ENCODE data around the gene HAGHL. TPM values are rescaled to one million over a fixed set of nuclear protein-coding genes. Genes with fewer than 3 reads are reported as not detected.

Gene HAGHL
- total and polyA plus RNA-seq, 2 donors (not counting 3 experiments of a cell fraction or from before 2014, with no cell fraction given) = 6.3 to 6.8 TPM

DNA sequence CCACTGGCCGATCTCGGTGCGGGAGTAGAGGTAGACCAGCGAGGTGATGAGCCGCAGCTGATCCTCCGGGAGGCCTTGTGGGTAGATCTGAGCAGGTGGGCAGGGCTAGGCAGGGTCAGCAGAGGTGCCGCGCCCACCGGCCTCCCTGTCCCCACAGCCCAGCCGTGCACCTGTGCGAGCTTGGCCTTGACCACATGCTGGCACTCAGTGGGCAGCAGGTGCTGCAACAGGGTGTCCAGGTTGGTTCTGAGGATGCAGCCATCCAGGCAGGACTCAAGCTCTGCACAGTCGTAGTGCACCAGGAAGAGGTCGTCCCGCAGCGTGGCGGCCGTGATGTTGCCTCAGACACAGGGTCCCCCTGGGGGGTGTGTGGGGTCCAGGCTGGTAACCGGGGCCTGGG, 46.1 kb downstream of the HAGHL start:
- no peaks in the 10 kb centered on the region for H3K9me1 ChIP-seq (replicated peaks; ENCODE audit: control insufficient read depth, extremely low read depth, insufficient read depth, low read length)
- CTCF ChIA-PET = interaction anchor here (1.3 kb wide), 1 partner anchor 57 kb away, joined by 3 read pairs; no protein-coding TSS in a partner anchor

More for the DNA sequence above, 46.1 kb downstream of the HAGHL start:
- Histone ChIP-seq H4K20me1 (replicated peaks; ENCODE audit: control insufficient read depth, extremely low read depth, insufficient read depth, low read length) (no peaks in the 10 kb centered on the region), H3K27me3 (ENCODE audit: control insufficient read depth in 2 of 2, insufficient read depth in 2 of 2, low read length in 2 of 2) (no peaks in the 10 kb centered on the region), H3K4me3 (replicated peaks in 1 of 3; ENCODE audit: insufficient read depth in 1 of 3, low read depth in 1 of 3, low read length in 3 of 3) (no peak overlapping the region), H3K9me3 (replicated peaks; ENCODE audit: control insufficient read depth, insufficient read depth, low read length) (no peaks in the 10 kb centered on the region), H3K4me1 (ENCODE audit: control insufficient read depth, extremely low read depth, insufficient read depth, low read length) (no peaks in the 10 kb centered on the region), H3K36me3 (ENCODE audit: control insufficient read depth in 2 of 2, extremely low read depth in 1 of 2, insufficient read depth in 2 of 2, low read length in 2 of 2) (no peaks in the 10 kb centered on the region), H3K4me2 (ENCODE audit: insufficient read depth, low read length) (no peak overlapping the region), H3K9ac (replicated peaks; ENCODE audit: extremely low read depth, insufficient read depth, low read length) (no peak overlapping the region), H3K27ac (ENCODE audit: insufficient read depth, low read depth, low read length) (no peak overlapping the region), H3K79me2 (ENCODE audit: control insufficient read depth, insufficient read depth, low read length) (no peaks in the 10 kb centered on the region), H2AFZ (ENCODE audit: low read depth, low read length) (no peak overlapping the region)
- POLR2A ChIA-PET = no interaction called here
- dilution Hi-C loops (cut with MboI; ENCODE audit: extremely low pct_ligation_motif_present, low sequenced_read_pairs) = no loop called here
- DNase-seq (ENCODE audit: low read depth, low spot score) (no peak), FAIRE-seq (no peak)
- no TSS peak for BruUV-seq (replicated peaks)
- intact Hi-C loops (cut with micrococcal nuclease) = no loop called here
- TF ChIP-seq POLR2AphosphoS5 (IDR thresholded peaks at IDR 0.05; ENCODE audit: insufficient read depth, low read depth, low read length) = no peak
- no peak for TF ChIP-seq POLR2A (IDR thresholded peaks at IDR 0.05; ENCODE audit: low read depth, low read length)
- no peak for TF ChIP-seq MYC (IDR thresholded peaks at IDR 0.05; ENCODE audit: low read depth, low read length)
- TF ChIP-seq JUN (IDR thresholded peaks at IDR 0.05; ENCODE audit: borderline replicate concordance, insufficient read depth, insufficient read length, low read depth) = no peak
- TF ChIP-seq GATA2 (IDR thresholded peaks at IDR 0.05; ENCODE audit: insufficient read depth, insufficient read length, low read depth, low read length) = no peak
- TF ChIP-seq, protein P1, sequence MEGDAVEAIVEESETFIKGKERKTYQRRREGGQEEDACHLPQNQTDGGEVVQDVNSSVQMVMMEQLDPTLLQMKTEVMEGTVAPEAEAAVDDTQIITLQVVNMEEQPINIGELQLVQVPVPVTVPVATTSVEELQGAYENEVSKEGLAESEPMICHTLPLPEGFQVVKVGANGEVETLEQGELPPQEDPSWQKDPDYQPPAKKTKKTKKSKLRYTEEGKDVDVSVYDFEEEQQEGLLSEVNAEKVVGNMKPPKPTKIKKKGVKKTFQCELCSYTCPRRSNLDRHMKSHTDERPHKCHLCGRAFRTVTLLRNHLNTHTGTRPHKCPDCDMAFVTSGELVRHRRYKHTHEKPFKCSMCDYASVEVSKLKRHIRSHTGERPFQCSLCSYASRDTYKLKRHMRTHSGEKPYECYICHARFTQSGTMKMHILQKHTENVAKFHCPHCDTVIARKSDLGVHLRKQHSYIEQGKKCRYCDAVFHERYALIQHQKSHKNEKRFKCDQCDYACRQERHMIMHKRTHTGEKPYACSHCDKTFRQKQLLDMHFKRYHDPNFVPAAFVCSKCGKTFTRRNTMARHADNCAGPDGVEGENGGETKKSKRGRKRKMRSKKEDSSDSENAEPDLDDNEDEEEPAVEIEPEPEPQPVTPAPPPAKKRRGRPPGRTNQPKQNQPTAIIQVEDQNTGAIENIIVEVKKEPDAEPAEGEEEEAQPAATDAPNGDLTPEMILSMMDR (IDR thresholded peaks at IDR 0.05; ENCODE audit: extremely low read depth in 1 of 2, insufficient read depth in 1 of 2, low read depth in 1 of 2, low read length in 2 of 2) = no peak
- TF ChIP-seq, protein P2, sequence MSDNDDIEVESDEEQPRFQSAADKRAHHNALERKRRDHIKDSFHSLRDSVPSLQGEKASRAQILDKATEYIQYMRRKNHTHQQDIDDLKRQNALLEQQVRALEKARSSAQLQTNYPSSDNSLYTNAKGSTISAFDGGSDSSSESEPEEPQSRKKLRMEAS (IDR thresholded peaks at IDR 0.05; ENCODE audit: insufficient read depth, insufficient read length) = no peak
- TF ChIP-seq FOS (IDR thresholded peaks at IDR 0.05; ENCODE audit: borderline replicate concordance, insufficient read depth, low read length) = no peak
- no peak for TF ChIP-seq EZH2 (IDR thresholded peaks at IDR 0.05; ENCODE audit: borderline replicate concordance, low read depth, low read length, severe bottlenecking)
